Measurements from ENCODE around the gene NDUFA3. TPM values are rescaled to one million over a fixed set of nuclear protein-coding genes. Genes with fewer than 3 reads are reported as not detected.

NDUFA3 gene
- total RNA-seq, 1 donor from 2014 or later: 589 TPM

- no peak for DNase-seq
- intact Hi-C loops (cut with micrococcal nuclease): no loop called here
- no peak for ATAC-seq
Observed at GRCh38 chr19:54104998-54105715, 2.5 kb downstream of the NDUFA3 start.

DNA sequence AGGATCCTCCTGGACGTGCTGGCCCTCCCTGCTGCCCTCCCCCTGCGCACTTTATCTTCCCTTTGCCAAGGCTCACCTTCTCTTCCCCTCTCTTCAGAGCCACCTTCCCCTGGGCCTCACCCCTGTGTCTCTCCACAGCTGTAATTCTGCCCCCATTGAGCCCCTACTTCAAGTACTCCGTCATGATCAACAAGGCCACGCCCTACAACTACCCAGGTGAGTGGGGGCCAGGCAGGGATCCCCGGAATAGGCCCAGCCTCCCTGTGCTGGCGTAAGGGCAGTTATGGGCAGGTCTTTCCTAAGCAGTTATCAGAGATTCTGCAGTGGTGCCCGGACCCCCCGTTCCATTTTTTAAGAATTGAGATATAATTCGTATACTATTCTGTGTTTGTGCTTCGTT lies 3.1 kb downstream of the NDUFA3 start:
- intact Hi-C loops (cut with micrococcal nuclease): no loop called here
- DNase-seq (no peak), ATAC-seq (no peak)

DNA sequence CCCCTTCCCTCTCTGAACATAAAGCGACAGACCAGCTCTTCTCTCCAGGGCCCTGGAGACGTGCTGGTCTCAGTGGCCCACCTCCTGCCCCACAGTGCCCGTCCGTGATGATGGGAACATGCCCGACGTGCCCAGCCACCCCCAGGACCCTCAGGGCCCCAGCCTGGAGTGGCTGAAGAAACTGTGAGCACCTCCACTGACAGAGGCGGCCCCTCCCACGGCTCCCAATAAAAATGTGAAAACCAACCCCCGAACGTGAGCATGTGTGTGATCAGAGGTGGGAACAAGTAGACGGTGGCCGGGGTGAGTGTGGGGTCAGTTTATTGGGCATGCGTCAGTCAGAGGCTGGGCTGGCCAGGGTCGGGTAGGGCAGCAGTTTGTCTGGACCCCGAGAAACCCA lies 4.1 kb downstream of the NDUFA3 start:
- intact Hi-C loops (cut with micrococcal nuclease): no loop called here
- DNase-seq: no peak

DNA sequence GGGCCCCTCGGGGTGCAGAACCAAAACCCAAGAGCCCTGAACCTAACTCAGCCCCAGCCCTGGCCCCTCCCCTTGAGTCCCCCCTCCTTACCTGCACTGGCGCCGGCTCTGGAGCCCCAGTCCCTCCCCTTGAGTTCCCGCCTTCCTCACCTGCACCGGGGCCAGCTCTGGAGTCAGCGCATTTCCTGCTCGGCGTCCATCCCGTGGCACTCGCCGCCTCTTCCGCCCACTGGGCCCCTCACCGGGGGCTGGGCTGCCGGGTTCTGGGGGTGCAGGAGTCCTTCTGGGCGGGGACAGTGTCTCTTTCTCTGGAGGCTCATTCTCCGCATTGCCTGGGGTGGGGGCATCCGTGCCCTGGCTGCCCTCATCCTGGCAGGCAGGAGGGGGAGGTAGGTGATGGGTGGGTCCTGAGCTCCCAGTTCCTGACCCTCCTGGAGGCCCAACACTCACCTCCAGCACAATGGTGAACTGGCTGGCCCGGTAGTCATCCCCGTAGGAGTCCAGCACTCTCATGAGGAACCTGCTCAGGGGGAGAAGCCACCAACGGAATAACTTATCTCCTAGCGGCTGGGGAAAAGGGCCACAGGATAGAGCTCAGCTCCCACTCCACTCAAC lies 5.3 kb downstream of the NDUFA3 start:
- ATAC-seq (no peak), DNase-seq (no peak)
- intact Hi-C loops (cut with micrococcal nuclease): no loop called here

More for the DNA sequence above, 4.1 kb downstream of the NDUFA3 start:
- no peak for ATAC-seq

DNA sequence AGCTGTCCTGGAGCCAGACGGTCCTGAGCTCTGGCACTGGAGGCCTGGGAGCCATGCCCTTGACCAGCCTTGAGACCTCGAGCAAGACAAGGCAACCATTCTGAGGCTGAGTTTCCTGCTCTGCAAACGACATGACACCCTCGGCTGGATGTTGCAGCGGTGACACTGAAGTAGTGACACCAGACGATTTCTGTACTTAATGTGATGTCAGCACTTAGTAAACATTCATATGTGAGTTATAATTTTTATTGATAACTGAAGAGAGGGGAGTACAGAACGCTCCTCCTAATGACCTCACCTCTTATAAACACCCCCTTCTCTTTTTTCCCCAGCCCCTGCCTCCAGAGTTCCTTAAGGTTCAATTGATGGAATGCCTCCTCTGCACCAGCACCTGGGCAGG lies 5.8 kb downstream of the NDUFA3 start:
- intact Hi-C loops (cut with micrococcal nuclease): no loop called here
- ATAC-seq (no peak), DNase-seq (no peak)

DNA sequence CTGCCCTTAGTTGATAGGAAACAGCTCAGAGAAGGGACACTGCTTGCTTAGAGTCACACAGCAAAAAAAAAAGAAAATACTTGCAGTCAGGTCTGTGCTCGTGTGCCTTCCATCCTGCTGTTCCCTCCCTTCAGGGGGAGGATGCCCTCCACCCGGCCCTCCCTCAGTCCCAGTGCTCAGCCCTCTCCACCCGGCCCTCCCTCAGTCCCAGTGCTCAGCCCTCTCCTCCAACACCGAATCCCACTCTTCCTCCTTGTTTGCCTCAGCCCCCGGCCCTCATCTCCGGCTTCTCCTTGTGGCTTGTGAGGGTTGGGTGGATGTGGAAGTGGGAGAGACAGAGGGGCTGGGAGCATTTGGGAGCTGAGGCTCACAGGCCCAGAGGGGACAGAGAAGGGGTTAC lies 7.0 kb downstream of the NDUFA3 start:
- ATAC-seq: no peak
- intact Hi-C loops (cut with micrococcal nuclease): no loop called here

DNA sequence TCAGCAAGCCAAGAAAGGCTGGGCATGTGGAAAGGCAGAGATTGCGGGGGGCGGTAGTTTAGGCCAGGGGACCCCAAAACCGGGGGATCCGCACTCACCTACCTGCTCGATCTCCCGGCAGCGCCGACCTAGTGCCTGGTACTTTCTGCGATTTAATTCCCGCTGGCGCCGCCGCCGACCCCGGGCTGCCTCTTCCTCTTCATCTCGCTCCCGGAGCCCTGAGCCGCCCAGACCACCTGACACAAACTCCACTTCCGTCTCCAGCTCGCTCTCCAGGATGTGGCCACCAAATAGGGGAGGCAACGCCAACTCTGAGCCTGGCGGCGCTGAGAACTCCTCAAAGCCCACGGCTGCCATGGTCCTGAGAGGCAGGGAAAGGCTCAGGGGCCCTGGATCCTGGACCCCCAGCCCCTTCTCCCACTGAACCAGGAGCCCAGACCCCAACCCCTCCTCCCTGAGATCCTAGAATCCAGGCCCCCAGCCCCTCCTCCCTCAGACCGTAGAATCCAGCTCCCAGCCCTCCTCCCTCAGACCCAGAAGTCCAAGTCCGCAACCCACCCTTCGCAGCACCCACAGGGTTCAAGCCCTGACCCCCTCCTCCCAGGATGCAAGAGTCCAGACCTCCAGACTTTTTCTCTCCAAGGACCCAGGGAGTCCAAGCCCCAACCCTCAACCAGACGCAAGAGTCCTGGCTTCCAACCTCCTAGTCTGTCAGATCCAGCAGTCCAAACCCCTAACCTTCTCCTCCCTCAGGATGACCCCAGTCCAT lies 11.9 kb downstream of the NDUFA3 start:
- peak; percentile 5 for ATAC-seq
- DNase-seq: no peak
- intact Hi-C loops (cut with micrococcal nuclease): no loop called here

More for the DNA sequence above, 7.0 kb downstream of the NDUFA3 start:
- DNase-seq: no peak

DNA sequence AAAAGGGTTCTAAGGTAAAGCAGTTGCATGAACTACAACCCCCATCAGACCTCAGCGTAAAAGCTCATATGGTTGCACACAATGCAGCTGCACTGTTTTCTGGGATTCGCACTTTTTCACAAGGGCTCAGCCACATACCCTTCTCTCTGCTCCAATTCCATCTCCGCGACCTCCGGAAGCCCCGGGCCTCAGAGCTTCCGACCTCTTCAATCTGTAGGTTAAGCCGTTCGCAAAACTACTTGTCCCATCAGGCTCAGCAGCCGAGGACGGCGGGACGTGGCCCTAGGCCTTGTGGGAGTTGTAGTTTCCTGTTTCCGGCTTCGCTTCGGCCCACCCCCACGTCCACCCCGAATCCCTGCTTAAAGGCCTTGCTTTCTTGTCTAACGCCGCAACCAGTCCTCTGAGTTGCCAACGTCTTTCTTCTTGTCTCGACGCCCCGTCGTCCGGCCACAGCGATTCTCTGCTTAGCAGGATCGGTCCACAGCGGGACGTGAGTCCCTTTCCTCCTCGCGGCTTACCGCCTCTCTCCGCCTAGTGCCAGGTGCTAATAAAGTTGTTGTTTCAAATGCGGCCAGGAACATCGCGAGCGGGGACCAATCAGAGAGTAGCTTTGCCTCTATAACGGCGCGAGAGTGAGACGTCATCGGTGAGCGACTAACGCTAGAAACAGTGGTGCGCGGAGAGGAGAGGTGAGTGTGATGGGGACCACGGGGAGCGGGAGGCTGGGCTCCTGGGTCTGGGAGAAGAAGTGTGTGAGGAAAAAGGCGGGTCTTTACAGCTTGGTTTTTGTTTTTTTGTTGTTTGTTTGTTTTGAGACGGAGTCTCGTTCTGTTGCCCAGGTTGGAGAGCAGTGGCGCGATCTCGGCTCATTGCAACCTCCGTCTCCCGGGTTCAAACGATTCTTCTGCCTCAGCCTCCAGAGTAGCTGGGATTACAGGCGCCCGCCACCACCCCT lies 12.7 kb downstream of the NDUFA3 start, which contains the start of the genes PRPF31 and TFPT:
Gene PRPF31 (plus strand): TSS at position 646 of the 955 bp plus-strand sequence. CDS start 2,525 bp downstream, outside the sequence.
Gene TFPT (minus strand): TSS at position 549 of the 955 bp plus-strand sequence. CDS start 388 bp downstream, at position 161.
- ATAC-seq: peak; percentile 95
- peak; percentile 96 for DNase-seq
- intact Hi-C loops (cut with micrococcal nuclease): no loop called here

DNA sequence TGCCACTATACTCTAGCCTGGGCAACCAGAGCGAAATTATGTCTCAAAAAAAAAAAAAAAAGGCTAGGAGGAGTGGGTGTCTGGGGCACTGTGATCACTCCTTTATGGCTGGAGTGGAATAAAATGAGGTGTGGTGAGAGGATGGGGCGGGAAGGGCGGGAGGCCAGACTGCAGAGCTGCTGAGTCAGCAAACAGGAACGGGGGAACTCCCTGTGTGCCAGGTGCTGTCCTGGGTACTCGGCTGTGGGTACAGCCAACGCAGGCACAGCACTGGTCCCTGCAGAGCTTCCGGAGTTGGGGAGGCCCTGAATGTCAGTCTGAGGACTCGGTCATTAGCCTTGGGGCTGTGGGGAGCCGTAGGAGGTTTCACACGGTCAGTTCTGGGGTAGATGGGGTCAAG lies 18.6 kb downstream of the NDUFA3 start:
- no peak for DNase-seq
- ATAC-seq: no peak
- intact Hi-C loops (cut with micrococcal nuclease): no loop called here

DNA sequence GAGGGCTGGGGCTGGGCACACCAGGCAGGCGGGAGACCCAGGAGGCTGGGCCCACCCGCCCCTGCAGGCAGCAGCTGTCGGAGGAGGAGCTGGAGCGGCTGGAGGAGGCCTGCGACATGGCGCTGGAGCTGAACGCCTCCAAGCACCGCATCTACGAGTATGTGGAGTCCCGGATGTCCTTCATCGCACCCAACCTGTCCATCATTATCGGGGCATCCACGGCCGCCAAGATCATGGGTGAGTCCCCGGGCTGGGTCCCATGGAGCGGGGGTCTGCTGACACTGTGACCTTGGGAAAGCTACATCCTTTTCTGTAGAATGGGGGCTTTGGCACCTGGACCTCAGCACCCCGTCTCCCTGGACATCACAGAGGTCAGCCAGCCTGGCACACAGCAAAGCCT lies 21.0 kb downstream of the NDUFA3 start:
- intact Hi-C loops (cut with micrococcal nuclease): no loop called here
- no peak for ATAC-seq
- no peak for DNase-seq

DNA sequence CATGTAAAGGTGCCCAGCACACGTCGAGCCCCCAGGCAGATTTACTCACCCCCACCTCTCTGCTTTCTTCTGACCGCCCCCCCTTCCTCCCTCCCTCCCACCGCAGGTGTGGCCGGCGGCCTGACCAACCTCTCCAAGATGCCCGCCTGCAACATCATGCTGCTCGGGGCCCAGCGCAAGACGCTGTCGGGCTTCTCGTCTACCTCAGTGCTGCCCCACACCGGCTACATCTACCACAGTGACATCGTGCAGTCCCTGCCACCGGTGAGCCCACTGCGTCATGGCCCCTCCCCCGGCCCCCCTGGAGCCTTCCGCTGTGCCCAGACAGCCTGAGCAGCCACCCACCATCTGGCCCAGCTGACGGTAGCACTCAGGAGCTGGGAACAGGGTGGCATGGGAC lies 21.7 kb downstream of the NDUFA3 start:
- DNase-seq (no peak), ATAC-seq (no peak)
- intact Hi-C loops (cut with micrococcal nuclease): no loop called here

DNA sequence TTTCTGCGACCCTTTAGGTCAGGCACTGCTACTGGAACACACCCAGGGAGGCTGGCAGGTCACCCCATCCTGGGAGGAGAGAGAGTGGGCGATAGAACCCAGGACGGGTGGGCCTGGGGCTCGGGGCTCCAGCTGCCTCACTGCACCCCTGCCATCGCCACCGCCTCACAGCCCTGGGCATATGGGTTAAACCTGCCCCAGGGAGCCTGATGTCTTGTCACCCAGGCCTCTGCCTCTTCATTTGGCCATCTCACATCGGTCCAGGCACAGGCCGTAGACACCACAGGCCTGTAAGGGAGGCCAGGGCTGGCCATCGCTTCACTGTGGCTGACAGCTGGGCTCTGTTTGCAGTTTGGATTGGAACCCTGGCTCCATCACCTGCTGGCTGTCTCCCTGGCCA lies 23.1 kb downstream of the NDUFA3 start:
- intact Hi-C loops (cut with micrococcal nuclease): no loop called here
- ATAC-seq (no peak), DNase-seq (no peak)

GRCh38 chr19:54127688-54128440 lies 25.2 kb downstream of the NDUFA3 start:
- ATAC-seq: no peak
- no peak for DNase-seq
- intact Hi-C loops (cut with micrococcal nuclease): no loop called here

DNA sequence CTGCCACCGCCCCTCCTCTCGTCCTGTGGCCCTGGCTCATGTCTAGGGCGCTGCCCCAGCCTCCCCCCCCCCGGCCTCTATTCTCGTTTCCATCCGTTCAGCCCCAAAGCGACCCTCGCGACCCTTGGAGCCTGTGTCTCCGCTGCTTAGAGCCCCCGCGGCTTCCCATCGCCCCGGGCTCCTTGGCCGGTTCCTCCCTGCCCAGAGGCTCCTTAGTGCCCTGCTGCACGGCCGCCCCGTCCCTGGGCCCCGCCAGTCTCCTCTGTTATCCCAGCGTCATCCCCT lies 25.7 kb downstream of the NDUFA3 start:
- intact Hi-C loops (cut with micrococcal nuclease): no loop called here
- no peak for DNase-seq
- ATAC-seq: no peak

- DNase-seq (no peak), ATAC-seq (no peak)
- intact Hi-C loops (cut with micrococcal nuclease): no loop called here
Observed at GRCh38 chr19:54128796-54129616, 26.4 kb downstream of the NDUFA3 start.

DNA sequence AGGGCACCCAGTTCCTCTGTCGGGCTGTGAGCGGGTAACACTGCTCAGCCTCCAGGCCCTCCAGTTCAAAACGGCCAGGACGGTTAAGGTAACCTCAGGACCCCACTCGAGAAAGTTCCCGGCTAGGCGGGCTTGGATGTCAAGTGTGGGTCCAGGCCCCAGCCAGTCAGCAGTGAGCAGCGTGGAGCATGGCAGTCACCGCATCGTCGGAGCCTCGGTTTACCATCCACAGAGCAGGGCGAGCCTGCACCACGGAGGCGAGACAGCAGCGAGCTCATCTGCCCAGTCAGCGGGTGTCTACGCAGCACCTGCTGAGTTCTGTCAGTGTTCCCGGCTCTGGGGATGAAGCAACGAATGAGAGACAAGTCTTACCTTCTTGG lies 27.0 kb downstream of the NDUFA3 start:
- intact Hi-C loops (cut with micrococcal nuclease): no loop called here
- DNase-seq (no peak), ATAC-seq (no peak)

- intact Hi-C loops (cut with micrococcal nuclease): no loop called here
- no peak for ATAC-seq
- DNase-seq: no peak
Observed at GRCh38 chr19:54133312-54133956, 30.8 kb downstream of the NDUFA3 start.
